Stomach (tissue), 4 donors: Measurements from ENCODE around the gene EXPH5.

Experiments used
- POLR2AphosphoS5 ChIP-seq, 3 donors: sonication (generic); formaldehyde crosslinking; IDR thresholded peaks; one replicate each; pipeline ENCODE4 v1.6.1; 2016; ENCODE audit warnings: antibody characterized with exemption in 3 of 3
- TF ChIP-seq, protein P1 (sequence below), 7 experiments: fragments of 450-650 bp in 4 of 7; fragments of 200-600 bp in 3 of 7; sonication (generic) in 3 of 7; IDR thresholded peaks; one replicate each; pipeline ENCODE4 v1.5.1; 2016 to 2019; ENCODE audit warnings: antibody characterized with exemption in 7 of 7, control low read depth in 2 of 7, mild to moderate bottlenecking in 1 of 7

DNA sequence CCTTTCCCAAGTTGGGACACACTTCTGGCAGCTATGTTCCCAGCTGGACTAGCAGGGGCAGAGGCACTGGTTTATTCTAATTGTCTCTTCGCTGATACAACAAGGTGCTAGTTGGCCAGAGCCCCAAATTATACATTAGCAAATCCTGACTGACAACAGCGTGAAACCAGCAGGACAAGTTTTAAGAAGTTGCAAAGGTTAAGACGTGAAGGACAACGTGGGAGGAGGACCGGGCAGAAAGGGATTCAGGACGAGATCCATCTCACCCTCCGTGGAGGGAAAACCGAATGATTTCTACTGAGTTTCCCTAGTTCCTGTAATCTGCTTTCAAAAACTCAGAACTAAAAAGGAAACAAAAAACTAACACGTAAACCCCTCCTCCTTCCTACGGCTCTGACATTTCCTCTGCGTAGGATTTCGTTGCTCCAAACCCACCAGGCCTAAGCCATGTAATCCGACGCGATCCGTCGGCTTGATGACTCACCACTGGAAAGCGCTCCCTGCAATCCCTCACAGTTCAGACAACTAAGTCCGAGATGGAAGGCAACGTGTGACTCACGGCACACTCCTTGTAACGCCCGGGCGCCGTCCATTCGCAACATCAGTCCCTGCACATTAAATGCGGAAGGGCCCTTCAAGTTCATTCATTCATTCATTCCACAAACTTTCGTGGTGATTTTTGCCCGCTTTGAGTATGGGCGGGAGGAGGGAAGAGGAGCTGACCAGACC lies 96.1 kb downstream of the EXPH5 start:
- TF ChIP-seq, protein P1, sequence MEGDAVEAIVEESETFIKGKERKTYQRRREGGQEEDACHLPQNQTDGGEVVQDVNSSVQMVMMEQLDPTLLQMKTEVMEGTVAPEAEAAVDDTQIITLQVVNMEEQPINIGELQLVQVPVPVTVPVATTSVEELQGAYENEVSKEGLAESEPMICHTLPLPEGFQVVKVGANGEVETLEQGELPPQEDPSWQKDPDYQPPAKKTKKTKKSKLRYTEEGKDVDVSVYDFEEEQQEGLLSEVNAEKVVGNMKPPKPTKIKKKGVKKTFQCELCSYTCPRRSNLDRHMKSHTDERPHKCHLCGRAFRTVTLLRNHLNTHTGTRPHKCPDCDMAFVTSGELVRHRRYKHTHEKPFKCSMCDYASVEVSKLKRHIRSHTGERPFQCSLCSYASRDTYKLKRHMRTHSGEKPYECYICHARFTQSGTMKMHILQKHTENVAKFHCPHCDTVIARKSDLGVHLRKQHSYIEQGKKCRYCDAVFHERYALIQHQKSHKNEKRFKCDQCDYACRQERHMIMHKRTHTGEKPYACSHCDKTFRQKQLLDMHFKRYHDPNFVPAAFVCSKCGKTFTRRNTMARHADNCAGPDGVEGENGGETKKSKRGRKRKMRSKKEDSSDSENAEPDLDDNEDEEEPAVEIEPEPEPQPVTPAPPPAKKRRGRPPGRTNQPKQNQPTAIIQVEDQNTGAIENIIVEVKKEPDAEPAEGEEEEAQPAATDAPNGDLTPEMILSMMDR (IDR thresholded peaks at IDR 0.05) = no peak
- TF ChIP-seq POLR2AphosphoS5 (IDR thresholded peaks at IDR 0.05) = peak; percentile 95 to 97 (median 96)
